Spinal cord (tissue), 10 donors: ENCODE data around the gene SENP6. TPM values are rescaled to one million over a fixed set of nuclear protein-coding genes. Genes with fewer than 3 reads are reported as not detected.
"Not testable (repeated sequence)": the region's sequence is repeated elsewhere in the genome, so short reads cannot be mapped to it uniquely, and the experiment has no call there.

ENCODE experiments used
- DNase-seq, 6 donors: peaks; one replicate each; pipeline versions ENCODE4 v3.0.0 to v3.0.0-alpha.2; 2013 to 2015; ENCODE audit warnings: low spot score in 6 of 6, low read depth in 4 of 6
- H3K27ac ChIP-seq: one replicate; pipeline ENCODE4 v1.5.1; 2013; ENCODE audit warnings: low read depth, low read length, control low read depth
- H3K27me3 ChIP-seq: one replicate; pipeline ENCODE4 v1.6.1; 2013; ENCODE audit warnings: low read length; ENCODE audit not compliant: control insufficient read depth, insufficient read depth
- H3K36me3 ChIP-seq: one replicate; pipeline ENCODE4 v1.6.1; 2013; ENCODE audit warnings: low read length; ENCODE audit not compliant: control insufficient read depth, insufficient read depth
- H3K4me1 ChIP-seq: one replicate; pipeline ENCODE4 v1.6.1; 2013; ENCODE audit warnings: low read length; ENCODE audit not compliant: control insufficient read depth, insufficient read depth
- H3K4me3 ChIP-seq: one replicate; pipeline ENCODE4 v1.5.1; 2013; ENCODE audit warnings: low read depth, low read length, control low read depth
- H3K9me3 ChIP-seq: one replicate; pipeline ENCODE4 v1.6.1; 2013; ENCODE audit warnings: low read length; ENCODE audit not compliant: control insufficient read depth, insufficient read depth
- WGBS: methylation state at CpG from one replicate; pipeline ENCODE4 v1.1.5; 2013; ENCODE audit warnings: missing lambda C conversion rate; ENCODE audit not compliant: insufficient coverage; 5-methylcytosine and 5-hydroxymethylcytosine counted together
- polyA plus RNA-seq, 2 donors: library from polyadenylated mRNA; unstranded; fragments of 120-200 nt; gene quantifications; one replicate each; pipeline ENCODE4 v1.2.1, GENCODE V29; 2013; ENCODE audit not compliant: insufficient read length in 2 of 2
- total RNA-seq, 2 donors: library from RNA; depleted of rRNA in 1 of 2; stranded (reverse); fragments of 120-200 nt in 1 of 2; fragments of >200 nt in 1 of 2; gene quantifications; one replicate each; pipeline versions ENCODE4 v1.2.3 to v1.2.4, GENCODE V29; 2013 to 2014
- donor health status: healthy.

SENP6 gene
- total and polyA plus RNA-seq, 4 donors: 76.1 to 174 (median 102) TPM

DNA sequence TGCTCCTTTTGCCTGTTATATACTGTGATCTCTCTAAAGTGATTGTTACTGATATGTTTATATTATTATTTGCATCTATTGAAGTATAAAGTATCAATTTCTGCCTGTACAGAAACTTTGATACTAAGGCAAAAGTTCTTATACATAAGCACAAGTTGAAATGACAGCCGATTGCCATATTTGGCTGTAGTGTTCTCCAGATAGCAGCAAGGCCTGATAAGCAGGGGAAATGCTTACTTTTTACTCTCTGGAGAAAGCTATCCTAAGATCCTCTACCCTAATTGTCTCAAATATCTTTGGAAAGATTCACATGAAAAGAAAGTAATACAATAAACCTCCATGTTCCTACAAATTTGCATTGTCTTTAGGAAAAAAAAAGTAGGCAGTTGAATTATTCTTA, 31.4 kb downstream of the SENP6 start:
- Histone ChIP-seq H3K36me3 (peaks cover 10% of the 10 kb centered on the region), H3K4me3 (no peak overlapping the region), H3K27me3 (no peaks in the 10 kb centered on the region), H3K9me3 (no peaks in the 10 kb centered on the region), H3K4me1 (no peaks in the 10 kb centered on the region), H3K27ac (no peak overlapping the region)
- no CpG with 5 or more reads among the region's 1 CpG for WGBS
- DNase-seq: no peak

DNA sequence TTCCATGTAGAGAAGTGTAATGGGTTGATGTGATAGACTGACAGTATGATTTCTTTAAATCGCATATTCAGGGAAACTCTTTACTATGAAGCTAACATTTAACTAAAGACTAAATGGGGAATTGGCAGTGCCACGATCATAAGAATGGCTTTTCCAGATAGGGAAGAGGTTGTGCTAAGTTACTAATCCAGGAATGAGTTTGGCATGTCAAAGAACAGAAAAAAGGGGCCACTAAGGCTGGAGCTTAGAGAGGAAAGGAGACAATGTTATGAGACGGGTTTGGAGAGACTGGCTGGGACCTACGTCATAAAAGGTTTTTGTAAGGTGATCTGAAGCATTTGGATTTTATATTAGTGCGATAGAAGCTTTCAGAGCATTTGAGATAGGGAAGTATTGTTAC, 40.6 kb downstream of the SENP6 start:
- DNase-seq: no peak
- 85% methylated on average over 4 of the region's 5 CpGs for WGBS

DNA sequence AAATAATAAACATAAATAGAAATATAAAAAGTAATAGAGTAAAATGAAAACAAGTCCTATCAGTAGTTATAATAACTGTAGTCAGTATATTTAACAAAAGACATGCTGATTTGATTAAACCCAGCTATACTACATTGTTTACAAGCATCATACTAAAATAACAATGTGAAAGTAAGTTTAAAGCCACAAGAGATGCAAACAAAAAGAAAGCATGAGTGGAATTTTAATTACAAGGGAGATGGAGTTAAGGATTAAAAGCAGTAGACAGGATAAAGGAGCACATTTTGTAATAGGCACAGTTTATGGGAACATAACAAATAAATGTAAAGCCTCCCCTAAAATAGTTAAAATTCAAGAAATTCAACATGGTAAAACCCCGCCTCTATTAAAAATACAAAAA, 41.5 kb downstream of the SENP6 start:
- DNase-seq: no peak
- H3K4me3 ChIP-seq: no peak overlapping the region
- WGBS: 80% methylated on average over 1 of the region's 1 CpG

More for the DNA sequence above, 40.6 kb downstream of the SENP6 start:
- no peaks in the 10 kb centered on the region for H3K9me3 ChIP-seq
- no peaks in the 10 kb centered on the region for H3K4me1 ChIP-seq
- no peak overlapping the region for H3K27ac ChIP-seq
- peaks cover 15% of the 10 kb centered on the region for H3K36me3 ChIP-seq
- no peak overlapping the region for H3K4me3 ChIP-seq
- H3K27me3 ChIP-seq: no peaks in the 10 kb centered on the region

DNA sequence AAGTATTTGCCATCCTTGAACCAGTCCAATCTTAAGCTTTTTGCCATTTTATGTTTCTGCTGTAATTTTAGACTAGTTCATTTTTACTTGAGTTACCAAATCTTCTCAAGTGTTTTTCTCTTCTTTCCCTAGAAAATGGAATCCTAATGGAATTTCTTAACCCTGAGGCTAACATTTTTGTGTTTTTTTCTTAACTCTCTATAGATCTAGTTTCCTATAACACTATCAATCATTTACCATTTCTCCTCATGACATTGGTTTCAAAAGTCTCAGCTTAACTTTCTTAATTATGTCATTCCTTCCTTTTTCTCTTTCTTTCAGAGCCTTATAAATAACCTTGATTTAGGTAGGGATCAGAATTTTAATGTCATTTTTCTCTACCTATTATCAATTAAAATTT, 54.8 kb downstream of the SENP6 start:
- Histone ChIP-seq H3K27ac (no peak overlapping the region), H3K9me3 (no peaks in the 10 kb centered on the region), H3K36me3 (peaks cover 20% of the 10 kb centered on the region), H3K27me3 (no peaks in the 10 kb centered on the region), H3K4me1 (no peaks in the 10 kb centered on the region), H3K4me3 (no peak overlapping the region)
- no peak for DNase-seq

More for the DNA sequence above, 41.5 kb downstream of the SENP6 start:
- Histone ChIP-seq H3K27me3 (no peaks in the 10 kb centered on the region), H3K4me1 (no peaks in the 10 kb centered on the region), H3K27ac (no peak overlapping the region), H3K9me3 (no peaks in the 10 kb centered on the region), H3K36me3 (peaks cover 11% of the 10 kb centered on the region)

DNA sequence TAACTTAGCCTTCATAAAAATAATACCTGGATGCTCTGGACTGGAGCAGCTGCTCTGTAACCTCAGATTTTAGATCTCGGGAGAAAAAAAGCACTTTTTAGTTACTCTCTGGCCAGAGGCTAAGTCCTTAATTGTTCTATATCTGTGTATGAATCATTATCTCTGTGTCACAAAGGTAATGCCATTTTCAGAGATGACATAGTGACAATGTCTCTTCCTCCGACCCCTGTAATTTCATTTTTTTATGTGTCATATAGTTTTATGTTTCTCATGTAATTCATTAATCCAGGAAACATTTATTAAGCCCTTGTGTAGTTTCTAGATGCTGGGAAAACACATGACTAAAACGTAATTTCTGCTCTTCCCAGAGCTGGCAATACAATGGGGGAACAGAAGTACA, 55.6 kb downstream of the SENP6 start:
- no peaks in the 10 kb centered on the region for H3K27me3 ChIP-seq
- no peak for DNase-seq
- peaks cover 18% of the 10 kb centered on the region for H3K36me3 ChIP-seq
- no peak overlapping the region for H3K4me3 ChIP-seq
- H3K4me1 ChIP-seq: no peaks in the 10 kb centered on the region
- H3K9me3 ChIP-seq: no peaks in the 10 kb centered on the region
- WGBS: no CpG with 5 or more reads among the region's 3 CpGs
- no peak overlapping the region for H3K27ac ChIP-seq

DNA sequence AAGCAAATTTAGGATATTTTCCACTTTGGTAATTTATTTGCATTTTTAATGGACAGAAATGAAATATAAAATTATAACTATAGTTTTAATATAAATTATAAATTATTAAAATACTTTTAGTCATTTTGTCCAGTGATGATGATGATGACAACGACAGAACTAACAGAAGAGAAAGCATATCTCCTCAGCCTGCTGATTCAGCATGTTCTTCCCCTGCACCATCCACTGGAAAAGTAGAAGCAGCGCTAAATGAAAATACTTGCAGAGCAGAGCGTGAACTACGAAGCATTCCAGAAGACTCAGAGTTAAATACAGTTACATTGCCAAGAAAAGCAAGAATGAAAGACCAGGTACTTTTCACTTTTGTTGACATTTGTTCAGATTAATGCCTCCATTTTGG, 64.9 kb downstream of the SENP6 start:
- Histone ChIP-seq H3K27ac (no peak overlapping the region), H3K4me1 (no peaks in the 10 kb centered on the region), H3K4me3 (no peak overlapping the region), H3K9me3 (no peaks in the 10 kb centered on the region), H3K36me3 (peaks cover 6% of the 10 kb centered on the region), H3K27me3 (no peaks in the 10 kb centered on the region)
- peak in 1 of 6 donors; percentile 2 for DNase-seq
- WGBS: no CpG with 5 or more reads among the region's 4 CpGs

DNA sequence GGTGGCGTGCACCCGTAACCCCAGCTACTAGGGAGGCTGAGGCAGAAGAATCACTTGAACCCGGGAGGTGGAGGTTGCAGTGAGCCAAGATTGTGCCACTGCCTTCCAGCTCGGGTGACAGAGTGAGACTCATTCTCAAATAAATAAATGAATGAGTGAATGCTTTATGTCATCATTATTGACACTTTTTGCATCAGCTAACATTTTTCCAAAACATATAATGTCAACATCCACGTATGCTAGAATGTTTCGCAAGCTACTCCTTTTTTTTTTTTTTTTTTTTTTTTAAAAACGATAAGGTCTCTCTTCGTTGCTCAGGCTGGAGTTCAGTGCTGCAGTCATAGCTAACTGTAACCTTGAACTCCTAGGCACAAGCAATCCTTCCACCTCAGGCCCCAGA, 72.2 kb downstream of the SENP6 start:
- Histone ChIP-seq H3K4me1 (no peaks in the 10 kb centered on the region), H3K27me3 (no peaks in the 10 kb centered on the region), H3K4me3 (no peak overlapping the region), H3K36me3 (peaks cover 13% of the 10 kb centered on the region), H3K27ac (no peak overlapping the region), H3K9me3 (no peaks in the 10 kb centered on the region)
- no peak for DNase-seq
- WGBS: 100% methylated on average over 4 of the region's 8 CpGs

DNA sequence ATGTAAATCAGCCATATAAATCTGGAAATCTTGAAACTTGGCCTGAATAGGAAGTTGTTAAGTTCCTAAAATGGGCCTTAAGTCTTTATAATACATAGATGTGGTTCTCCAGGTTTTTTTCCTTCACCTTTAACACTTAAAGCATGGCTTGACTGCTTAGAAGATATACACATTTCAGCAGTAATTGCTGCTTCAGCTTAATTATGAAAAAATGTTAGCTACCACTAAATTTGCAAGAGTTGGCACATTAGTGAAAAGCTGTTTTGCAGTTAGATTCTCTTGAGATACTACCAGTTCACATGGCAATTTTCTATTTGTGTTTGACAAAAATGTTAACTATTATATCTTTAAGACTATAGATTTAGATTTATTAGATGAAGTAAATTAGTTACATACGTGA, 74.7 kb downstream of the SENP6 start:
- peaks cover 19% of the 10 kb centered on the region for H3K36me3 ChIP-seq
- WGBS: no CpG with 5 or more reads among the region's 1 CpG
- no peaks in the 10 kb centered on the region for H3K4me1 ChIP-seq
- H3K4me3 ChIP-seq: no peak overlapping the region
- H3K9me3 ChIP-seq: no peaks in the 10 kb centered on the region
- H3K27ac ChIP-seq: no peak overlapping the region
- H3K27me3 ChIP-seq: no peaks in the 10 kb centered on the region
- DNase-seq: no peak

DNA sequence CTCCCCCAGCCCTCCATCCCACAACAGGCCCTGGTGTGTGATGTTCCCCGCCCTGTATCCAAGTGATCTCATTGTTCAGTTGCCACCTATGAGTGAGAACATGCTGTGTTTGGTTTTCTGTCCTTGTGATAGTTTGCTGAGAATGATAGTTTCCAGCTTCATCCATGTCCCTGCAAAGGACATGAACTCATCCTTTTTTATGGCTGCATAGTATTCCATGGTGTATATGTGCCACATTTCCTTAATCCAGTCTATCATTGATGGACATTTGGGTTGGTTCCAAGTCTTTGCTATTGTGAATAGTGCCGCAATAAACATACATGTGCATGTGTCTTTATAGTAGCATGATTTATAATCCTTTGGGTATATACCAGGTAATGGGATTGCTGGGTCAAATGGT, 80.9 kb downstream of the SENP6 start:
- peaks cover 13% of the 10 kb centered on the region for H3K36me3 ChIP-seq
- H3K27ac ChIP-seq, DNase-seq, H3K4me3 ChIP-seq, H3K27me3 ChIP-seq, H3K9me3 ChIP-seq, H3K4me1 ChIP-seq: not testable (repeated sequence)
- no CpG with 5 or more reads among the region's 2 CpGs for WGBS

DNA sequence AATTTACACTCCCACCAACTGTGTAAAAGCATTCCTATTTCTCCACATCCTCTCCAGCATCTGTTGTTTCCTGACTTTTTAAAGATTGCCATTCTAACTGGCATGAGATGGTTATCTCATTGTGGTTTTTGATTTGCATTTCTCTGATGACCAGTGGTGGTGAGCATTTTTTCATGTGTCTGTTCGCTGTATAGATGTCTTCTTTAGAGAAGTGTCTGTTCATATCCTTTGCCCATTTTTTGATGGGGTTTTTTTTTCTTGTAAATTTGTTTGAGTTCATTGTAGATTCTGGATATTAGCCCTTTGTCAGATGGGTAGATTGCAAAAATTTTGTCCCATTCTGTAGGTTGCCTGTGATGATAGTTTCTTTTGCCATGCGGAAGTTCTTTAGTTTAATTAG, 81.3 kb downstream of the SENP6 start:
- not testable (repeated sequence) for H3K27ac ChIP-seq, H3K4me3 ChIP-seq, H3K9me3 ChIP-seq, H3K4me1 ChIP-seq, H3K27me3 ChIP-seq, DNase-seq
- H3K36me3 ChIP-seq: peaks cover 15% of the 10 kb centered on the region
- WGBS: no CpG with 5 or more reads among the region's 2 CpGs
